ENCODE measurements around the gene LRMDA.

Gene LRMDA

DNA sequence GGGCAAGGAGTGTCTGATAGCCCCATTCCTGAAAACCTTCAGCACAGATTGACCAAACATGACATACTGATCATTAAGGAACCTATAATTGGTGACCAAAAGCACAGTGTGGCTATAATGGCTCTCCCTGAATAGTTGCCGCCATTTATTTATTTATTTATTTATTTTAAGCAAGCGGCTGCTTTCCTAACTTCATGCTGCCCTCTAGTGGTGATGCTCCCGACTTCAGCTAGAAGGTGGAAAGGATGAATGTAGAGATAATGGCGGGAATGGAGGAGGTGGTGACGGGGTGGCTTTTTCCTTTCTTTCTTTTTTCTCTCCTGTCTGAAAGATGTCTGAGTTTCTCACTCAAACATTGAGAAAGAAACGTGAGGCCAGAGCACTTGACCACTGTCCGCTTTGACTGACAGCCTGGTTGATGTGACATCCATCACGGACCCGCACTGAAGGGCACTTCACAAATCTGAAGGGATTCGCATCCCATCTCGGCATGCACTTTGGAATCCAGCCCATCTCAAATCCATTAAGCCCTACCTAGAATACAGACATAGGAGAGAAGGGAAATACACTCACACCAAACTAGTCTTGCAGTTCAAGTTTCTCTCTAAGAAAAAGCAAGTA lies 1116.0 kb downstream of the LRMDA start:
- H3K9ac ChIP-seq = no peak overlapping the region
- H3K4me1 ChIP-seq = no peaks in the 10 kb centered on the region
- no peak overlapping the region for H3K4me3 ChIP-seq (ENCODE audit: low read depth, low read length)
- TF ChIP-seq, protein P1, sequence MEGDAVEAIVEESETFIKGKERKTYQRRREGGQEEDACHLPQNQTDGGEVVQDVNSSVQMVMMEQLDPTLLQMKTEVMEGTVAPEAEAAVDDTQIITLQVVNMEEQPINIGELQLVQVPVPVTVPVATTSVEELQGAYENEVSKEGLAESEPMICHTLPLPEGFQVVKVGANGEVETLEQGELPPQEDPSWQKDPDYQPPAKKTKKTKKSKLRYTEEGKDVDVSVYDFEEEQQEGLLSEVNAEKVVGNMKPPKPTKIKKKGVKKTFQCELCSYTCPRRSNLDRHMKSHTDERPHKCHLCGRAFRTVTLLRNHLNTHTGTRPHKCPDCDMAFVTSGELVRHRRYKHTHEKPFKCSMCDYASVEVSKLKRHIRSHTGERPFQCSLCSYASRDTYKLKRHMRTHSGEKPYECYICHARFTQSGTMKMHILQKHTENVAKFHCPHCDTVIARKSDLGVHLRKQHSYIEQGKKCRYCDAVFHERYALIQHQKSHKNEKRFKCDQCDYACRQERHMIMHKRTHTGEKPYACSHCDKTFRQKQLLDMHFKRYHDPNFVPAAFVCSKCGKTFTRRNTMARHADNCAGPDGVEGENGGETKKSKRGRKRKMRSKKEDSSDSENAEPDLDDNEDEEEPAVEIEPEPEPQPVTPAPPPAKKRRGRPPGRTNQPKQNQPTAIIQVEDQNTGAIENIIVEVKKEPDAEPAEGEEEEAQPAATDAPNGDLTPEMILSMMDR (IDR thresholded peaks at IDR 0.05) = peak; percentile 79
- H3K36me3 ChIP-seq (ENCODE audit: control insufficient read depth, insufficient read depth, low read length) = no peaks in the 10 kb centered on the region
- H3K9me3 ChIP-seq (ENCODE audit: control insufficient read depth, low read length) = no peaks in the 10 kb centered on the region
- no peak overlapping the region for H3K27ac ChIP-seq
- H2AFZ ChIP-seq = peak overlapping the region; percentile 1
- no peaks in the 10 kb centered on the region for H3K27me3 ChIP-seq (ENCODE audit: control insufficient read depth, insufficient read depth, low read length)
- no peak overlapping the region for H3K4me2 ChIP-seq (ENCODE audit: low read length)
- no peaks in the 10 kb centered on the region for H3K79me2 ChIP-seq

DNA sequence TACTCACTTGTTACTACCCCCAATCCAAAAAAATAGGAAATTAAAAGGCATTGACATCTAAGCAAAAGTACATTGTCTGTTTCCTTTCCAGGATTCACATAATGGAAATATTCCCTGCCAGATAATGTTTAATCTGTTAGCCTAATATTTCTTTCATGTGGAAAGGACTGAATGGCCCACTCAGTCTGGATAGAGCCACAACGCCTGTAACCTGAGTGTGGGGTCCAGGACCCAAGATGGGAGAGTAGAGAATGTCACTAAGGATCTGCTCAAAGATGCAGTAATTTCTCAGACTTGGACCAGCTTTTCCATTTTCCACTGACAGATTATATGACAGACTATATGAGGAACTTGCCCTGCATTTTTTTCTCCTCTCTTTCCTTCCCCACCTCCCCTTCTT lies 1117.3 kb downstream of the LRMDA start:
- no peak overlapping the region for H3K27ac ChIP-seq
- no peaks in the 10 kb centered on the region for H3K36me3 ChIP-seq (ENCODE audit: control insufficient read depth, insufficient read depth, low read length)
- H3K79me2 ChIP-seq = no peaks in the 10 kb centered on the region
- no peak overlapping the region for H2AFZ ChIP-seq
- H3K9me3 ChIP-seq (ENCODE audit: control insufficient read depth, low read length) = no peaks in the 10 kb centered on the region
- H3K4me1 ChIP-seq = no peaks in the 10 kb centered on the region
- no peak overlapping the region for H3K9ac ChIP-seq
- TF ChIP-seq, protein P1 (IDR thresholded peaks at IDR 0.05) = no peak
- no peak overlapping the region for H3K4me3 ChIP-seq (ENCODE audit: low read depth, low read length)
- no peaks in the 10 kb centered on the region for H3K27me3 ChIP-seq (ENCODE audit: control insufficient read depth, insufficient read depth, low read length)
- no peak overlapping the region for H3K4me2 ChIP-seq (ENCODE audit: low read length)

DNA sequence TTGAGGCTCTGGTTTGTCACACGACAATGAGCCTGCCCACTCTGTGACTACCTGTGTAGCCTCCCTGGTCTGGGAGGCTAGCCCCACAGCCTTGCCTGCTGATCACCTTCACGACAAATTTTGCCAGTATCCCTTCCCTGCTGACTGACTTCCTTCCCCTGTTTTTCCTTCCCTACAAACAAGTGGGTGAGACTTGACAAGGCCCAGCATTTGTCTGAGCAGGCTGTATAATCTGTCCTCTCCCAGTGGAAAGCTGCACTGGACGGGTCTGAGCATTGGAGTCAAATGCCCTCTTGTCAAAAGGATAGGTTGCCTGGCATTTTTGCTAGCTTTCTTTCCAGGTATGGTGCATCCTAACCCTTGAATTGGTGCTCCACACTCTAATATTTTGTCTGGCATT lies 1117.7 kb downstream of the LRMDA start:
- Histone ChIP-seq H3K4me2 (ENCODE audit: low read length) (no peak overlapping the region), H3K9ac (no peak overlapping the region), H3K4me1 (no peaks in the 10 kb centered on the region), H2AFZ (no peak overlapping the region), H3K27me3 (ENCODE audit: control insufficient read depth, insufficient read depth, low read length) (no peaks in the 10 kb centered on the region), H3K27ac (no peak overlapping the region), H3K79me2 (no peaks in the 10 kb centered on the region), H3K36me3 (ENCODE audit: control insufficient read depth, insufficient read depth, low read length) (no peaks in the 10 kb centered on the region), H3K9me3 (ENCODE audit: control insufficient read depth, low read length) (no peaks in the 10 kb centered on the region), H3K4me3 (ENCODE audit: low read depth, low read length) (no peak overlapping the region)
- TF ChIP-seq, protein P1 (IDR thresholded peaks at IDR 0.05) = no peak

DNA sequence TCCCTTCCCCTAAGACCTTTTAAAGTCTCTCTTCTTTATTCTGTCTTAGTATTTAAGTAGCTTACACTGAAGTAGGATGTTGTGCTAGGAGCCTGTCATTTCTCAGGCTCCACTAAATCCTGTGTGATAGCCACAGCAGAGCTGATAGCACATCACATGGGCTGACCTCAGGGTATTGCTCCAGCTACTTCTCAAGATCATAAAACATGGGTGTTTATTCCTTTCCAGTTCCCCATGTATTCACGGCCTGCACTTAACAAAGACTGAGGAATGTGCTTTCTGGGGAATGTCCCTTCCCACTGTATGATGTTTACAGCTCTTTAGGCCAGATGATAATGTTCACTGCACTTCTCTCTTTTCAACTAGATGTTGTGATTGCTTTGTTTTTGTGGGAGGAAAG lies 1119.4 kb downstream of the LRMDA start:
- no peak overlapping the region for H2AFZ ChIP-seq
- no peak overlapping the region for H3K9ac ChIP-seq
- no peak overlapping the region for H3K4me3 ChIP-seq (ENCODE audit: low read depth, low read length)
- TF ChIP-seq, protein P1 (IDR thresholded peaks at IDR 0.05) = no peak
- no peak overlapping the region for H3K27ac ChIP-seq
- H3K79me2 ChIP-seq = no peaks in the 10 kb centered on the region
- no peaks in the 10 kb centered on the region for H3K9me3 ChIP-seq (ENCODE audit: control insufficient read depth, low read length)
- no peaks in the 10 kb centered on the region for H3K36me3 ChIP-seq (ENCODE audit: control insufficient read depth, insufficient read depth, low read length)
- H3K4me1 ChIP-seq = no peaks in the 10 kb centered on the region
- no peak overlapping the region for H3K4me2 ChIP-seq (ENCODE audit: low read length)
- H3K27me3 ChIP-seq (ENCODE audit: control insufficient read depth, insufficient read depth, low read length) = no peaks in the 10 kb centered on the region

Data from parathyroid adenoma (tissue), 2 donors.